Subcutaneous abdominal adipose tissue (tissue), 5 donors: ENCODE results near the gene GFM1.

Source experiments
- H3K27ac ChIP-seq: one replicate; pipeline ENCODE4 v1.7.0; 2013; ENCODE audit warnings: low read depth, mild to moderate bottlenecking, inconsistent platforms, low read length, moderate library complexity
- H3K27me3 ChIP-seq, 5 donors: one replicate each; pipeline ENCODE4 v1.7.0; 2013; ENCODE audit warnings: low read length in 5 of 5, inconsistent platforms in 1 of 5; ENCODE audit not compliant: control insufficient read depth in 5 of 5, insufficient read depth in 4 of 5
- H3K36me3 ChIP-seq, 5 donors: one replicate each; pipeline ENCODE4 v1.7.0; 2013; ENCODE audit warnings: low read length in 5 of 5; ENCODE audit not compliant: control insufficient read depth in 5 of 5, insufficient read depth in 5 of 5
- H3K4me1 ChIP-seq, 5 donors: one replicate each; pipeline ENCODE4 v1.7.0; 2013; ENCODE audit warnings: low read length in 5 of 5, mild to moderate bottlenecking in 3 of 5, moderate library complexity in 1 of 5; ENCODE audit not compliant: control insufficient read depth in 5 of 5, insufficient read depth in 5 of 5
- H3K4me3 ChIP-seq, 5 donors: one replicate each; pipeline ENCODE4 v1.7.0; 2013; ENCODE audit warnings: low read length in 5 of 5, low read depth in 1 of 5
- H3K9ac ChIP-seq, 5 donors: one replicate each; pipeline ENCODE4 v1.7.0; 2013; ENCODE audit warnings: low read length in 5 of 5, mild to moderate bottlenecking in 4 of 5, moderate library complexity in 3 of 5
- H3K9me3 ChIP-seq, 5 donors: one replicate each; pipeline ENCODE4 v1.7.0; 2013; ENCODE audit warnings: low read length in 5 of 5; ENCODE audit not compliant: control insufficient read depth in 5 of 5
- donor health status: healthy.
- donor health status: healthy.
- donor health status: healthy.
- donor health status: healthy.
- donor health status: healthy.

GFM1 gene

GRCh38 chr3:158718490-158719170 lies 74.3 kb downstream of the GFM1 start:
- no peaks in the 10 kb centered on the region for H3K27me3 ChIP-seq
- peaks cover 3 to 33% (median 11%) of the 10 kb centered on the region in 5 donors for H3K4me1 ChIP-seq
- peak overlapping the region; percentile 35 for H3K27ac ChIP-seq
- no peak overlapping the region for H3K9ac ChIP-seq
- H3K9me3 ChIP-seq: no peaks in the 10 kb centered on the region
- peaks cover 0 to 12% (median 0%) of the 10 kb centered on the region in 5 donors for H3K36me3 ChIP-seq
- H3K4me3 ChIP-seq: no peak overlapping the region

- no peaks in the 10 kb centered on the region for H3K9me3 ChIP-seq
- no peak overlapping the region for H3K4me3 ChIP-seq
- H3K27ac ChIP-seq: no peak overlapping the region
- H3K27me3 ChIP-seq: no peaks in the 10 kb centered on the region
- peaks cover 3 to 53% (median 24%) of the 10 kb centered on the region in 5 donors for H3K4me1 ChIP-seq
- peaks cover 0 to 5% (median 0%) of the 10 kb centered on the region in 5 donors for H3K36me3 ChIP-seq
- H3K9ac ChIP-seq: no peak overlapping the region
These were observed 77.8 kb downstream of the GFM1 start for GRCh38 chr3:158722108-158722507.

DNA sequence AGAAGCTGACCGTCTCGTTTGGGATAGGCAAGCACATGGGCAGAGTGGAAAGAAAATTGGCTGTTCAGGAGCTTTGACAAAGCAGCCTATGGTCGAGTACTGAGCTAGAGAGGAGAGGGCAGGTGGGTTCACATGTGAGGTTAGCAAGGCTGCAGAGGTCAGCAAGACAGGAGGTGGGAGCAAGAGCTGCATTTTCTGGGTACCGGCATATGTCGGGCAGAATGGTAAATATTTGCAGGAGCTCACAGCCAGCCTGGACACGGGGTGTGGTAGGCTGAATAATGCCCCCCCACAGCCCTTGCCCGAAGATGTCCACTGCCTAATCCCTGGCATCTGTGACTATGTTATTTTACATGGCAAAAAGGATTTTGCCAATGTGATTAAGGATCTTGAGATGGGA lies 79.7 kb downstream of the GFM1 start:
- H3K4me3 ChIP-seq: no peak overlapping the region
- H3K36me3 ChIP-seq: peaks cover 0 to 5% (median 0%) of the 10 kb centered on the region in 5 donors
- H3K27ac ChIP-seq: peak overlapping the region; percentile 42
- H3K4me1 ChIP-seq: peaks cover 7 to 54% (median 23%) of the 10 kb centered on the region in 5 donors
- H3K9me3 ChIP-seq: no peaks in the 10 kb centered on the region
- H3K9ac ChIP-seq: no peak overlapping the region
- no peaks in the 10 kb centered on the region for H3K27me3 ChIP-seq

DNA sequence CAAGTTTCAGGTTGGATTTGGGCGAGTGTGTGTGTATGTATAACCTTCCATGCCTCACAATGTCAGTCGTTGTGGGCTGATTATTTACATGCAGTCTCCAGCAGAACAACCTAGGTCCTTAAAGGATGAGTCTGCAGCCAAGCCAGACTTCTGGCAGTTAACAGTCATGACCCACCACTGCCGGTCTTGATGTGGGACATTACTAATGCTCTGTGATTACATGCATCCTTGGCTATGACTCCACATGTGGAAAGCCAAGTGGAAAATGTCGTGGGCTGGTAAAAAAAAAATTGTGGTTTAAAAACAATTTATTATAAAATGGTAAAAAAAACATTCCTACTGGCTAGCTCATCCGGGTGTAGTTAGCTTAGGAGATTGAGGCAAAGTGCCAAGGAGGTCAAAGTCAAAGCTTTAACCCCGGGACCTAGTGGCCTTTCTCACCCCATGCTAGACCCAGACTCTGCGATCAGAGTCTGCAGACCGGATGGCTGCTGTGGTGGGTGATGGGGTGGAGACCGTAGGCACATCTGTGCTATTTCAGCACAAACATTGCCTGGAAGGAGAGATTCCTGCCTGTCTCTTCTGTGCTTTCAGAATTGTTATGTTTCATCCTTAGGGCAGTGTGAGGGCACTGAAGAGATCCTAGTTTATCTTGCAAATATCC lies 81.2 kb downstream of the GFM1 start:
- Histone ChIP-seq H3K4me3 (no peak overlapping the region), H3K27me3 (no peaks in the 10 kb centered on the region), H3K27ac (peak overlapping the region; percentile 49), H3K9ac (no peak overlapping the region), H3K9me3 (no peaks in the 10 kb centered on the region), H3K4me1 (peaks cover 7 to 48% (median 23%) of the 10 kb centered on the region in 5 donors), H3K36me3 (peaks cover 0 to 5% (median 0%) of the 10 kb centered on the region in 5 donors)

DNA sequence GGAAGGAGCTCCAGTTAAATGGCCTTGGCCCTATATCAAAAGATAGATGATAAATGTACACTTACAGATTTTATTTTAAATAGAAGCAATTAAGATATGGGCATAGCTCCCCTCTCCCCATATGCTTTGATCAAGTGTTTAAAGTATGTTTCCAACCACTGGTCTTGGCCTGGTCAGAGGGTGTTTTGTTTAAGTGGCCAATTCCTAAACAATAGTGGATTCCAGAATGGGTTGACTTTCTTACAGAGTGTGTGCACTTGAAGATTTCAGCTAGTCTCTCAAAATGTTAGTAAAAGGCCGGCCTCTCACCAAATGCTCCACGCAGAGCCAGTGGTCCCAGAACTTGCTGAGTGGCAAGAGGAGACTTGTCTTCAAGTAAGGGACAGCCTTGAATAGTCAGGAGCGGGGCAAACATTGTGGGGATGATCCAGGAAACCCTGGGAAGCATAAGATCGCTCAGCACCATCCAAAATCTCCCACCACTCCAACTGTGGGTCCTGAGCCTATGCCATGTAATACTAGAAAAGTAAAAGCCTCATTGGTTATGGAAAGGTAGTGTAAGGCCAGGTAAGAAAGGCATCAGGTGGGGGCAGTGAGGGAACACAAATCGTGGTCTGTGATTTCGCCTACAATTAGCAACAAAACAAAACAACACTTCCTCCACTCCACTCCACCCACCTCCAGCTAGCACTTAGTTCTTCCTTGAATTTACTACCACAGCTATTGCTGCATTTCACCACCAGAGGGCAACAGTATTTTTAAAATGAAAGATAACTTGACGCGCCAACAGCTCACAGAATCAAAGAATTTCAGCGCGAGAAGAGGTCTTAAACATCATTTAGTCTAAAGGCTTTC lies 83.1 kb downstream of the GFM1 start:
- Histone ChIP-seq H3K4me1 (peaks cover 11 to 55% (median 33%) of the 10 kb centered on the region in 5 donors), H3K36me3 (no peaks in the 10 kb centered on the region), H3K9me3 (no peaks in the 10 kb centered on the region), H3K9ac (no peak overlapping the region), H3K27ac (peak overlapping the region; percentile 49), H3K4me3 (peak overlapping the region in 3 of 5 donors; percentile 9 to 19 (median 12)), H3K27me3 (no peaks in the 10 kb centered on the region)

GRCh38 chr3:158728061-158728377 lies 83.7 kb downstream of the GFM1 start:
- Histone ChIP-seq H3K4me3 (peak overlapping the region in 3 of 5 donors; percentile 9 to 19 (median 12)), H3K36me3 (no peaks in the 10 kb centered on the region), H3K4me1 (peaks cover 11 to 57% (median 39%) of the 10 kb centered on the region in 5 donors), H3K9ac (no peak overlapping the region), H3K27ac (no peak overlapping the region), H3K9me3 (no peaks in the 10 kb centered on the region), H3K27me3 (no peaks in the 10 kb centered on the region)

- Histone ChIP-seq H3K9ac (no peak overlapping the region), H3K4me1 (peaks cover 11 to 49% (median 40%) of the 10 kb centered on the region in 5 donors), H3K4me3 (no peak overlapping the region), H3K27me3 (no peaks in the 10 kb centered on the region), H3K9me3 (no peaks in the 10 kb centered on the region), H3K36me3 (no peaks in the 10 kb centered on the region), H3K27ac (no peak overlapping the region)
These were observed 84.5 kb downstream of the GFM1 start for GRCh38 chr3:158728851-158729250.

DNA sequence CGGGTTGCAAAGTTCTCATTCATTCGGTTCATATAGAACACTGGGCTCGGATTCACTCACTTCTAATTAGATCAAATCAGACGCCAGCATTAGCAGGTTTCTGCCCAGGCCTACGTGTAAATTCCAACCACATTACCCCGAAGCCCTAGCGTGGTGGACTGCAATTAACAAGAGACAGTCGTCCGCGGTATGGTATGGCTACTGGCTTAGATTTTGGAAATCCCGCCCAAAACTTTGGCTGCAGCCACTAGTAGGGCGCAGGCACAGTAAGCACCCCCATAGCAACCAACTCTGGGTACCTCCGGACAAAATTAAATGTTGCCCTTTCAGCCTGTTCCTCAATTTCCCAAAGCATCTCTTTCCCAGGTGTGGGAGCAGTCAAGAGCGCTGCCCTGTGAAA lies 87.2 kb downstream of the GFM1 start:
- H3K27me3 ChIP-seq: no peaks in the 10 kb centered on the region
- peak overlapping the region; percentile 60 to 77 (median 70) for H3K4me3 ChIP-seq
- H3K27ac ChIP-seq: peak overlapping the region; percentile 72
- peaks cover 8 to 31% (median 23%) of the 10 kb centered on the region in 5 donors for H3K4me1 ChIP-seq
- peaks cover 0 to 11% (median 9%) of the 10 kb centered on the region in 5 donors for H3K9me3 ChIP-seq
- peak overlapping the region in 3 of 5 donors; percentile 45 to 76 (median 63) for H3K9ac ChIP-seq
- peaks cover 0 to 3% (median 0%) of the 10 kb centered on the region in 5 donors for H3K36me3 ChIP-seq

DNA sequence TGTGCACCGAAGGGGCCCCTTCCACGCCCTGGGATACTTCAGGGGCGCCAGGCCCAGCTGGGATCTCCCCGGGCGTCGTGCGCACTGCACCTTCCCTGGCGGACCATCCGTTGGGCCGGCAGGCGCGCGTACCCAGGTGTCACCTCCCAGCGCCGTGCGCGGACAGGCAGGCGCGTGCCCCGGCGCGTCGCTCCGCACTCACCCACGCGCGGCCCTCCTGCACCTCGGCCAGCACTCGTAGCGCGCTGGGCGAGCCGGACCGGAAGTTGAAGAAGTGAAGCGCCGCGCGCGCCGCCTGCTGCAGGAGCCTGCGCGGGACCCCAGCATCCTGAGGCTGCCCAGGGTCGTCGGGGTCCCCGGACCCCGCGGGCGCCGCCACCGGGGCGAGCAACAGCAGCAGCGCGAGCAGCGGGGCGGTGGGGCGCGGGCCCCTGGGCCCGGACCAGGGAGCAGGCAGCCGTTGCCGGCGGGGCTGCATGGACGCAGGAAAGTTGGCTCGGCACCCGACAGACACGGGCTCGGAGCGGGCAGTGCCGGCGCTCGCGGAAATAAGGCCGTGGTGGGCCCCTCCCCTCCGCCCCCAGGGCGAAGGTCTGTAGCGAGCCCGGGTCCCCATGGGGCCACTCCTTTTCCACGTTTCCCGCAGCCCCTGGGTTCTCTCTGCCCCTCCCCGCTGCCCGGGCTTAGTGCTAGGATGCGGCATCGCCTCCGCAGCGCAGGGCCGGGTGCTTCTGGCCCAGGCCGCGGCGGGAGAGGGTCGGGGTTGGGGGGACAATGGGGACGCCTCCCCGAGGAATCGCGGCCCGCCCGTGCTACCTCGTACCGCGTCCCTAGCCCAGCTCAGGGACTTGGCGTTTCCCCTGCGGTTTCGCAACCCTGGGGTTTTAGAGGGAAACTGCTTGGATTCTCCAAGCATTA lies 87.9 kb downstream of the GFM1 start, which contains the start of gene RARRES1:
Gene RARRES1, minus strand, starts transcription at position 520 of the 918 bp plus-strand sequence. Its CDS starts 42 bp downstream, at position 478.
- peaks cover 8 to 31% (median 22%) of the 10 kb centered on the region in 5 donors for H3K4me1 ChIP-seq
- peak within 1 kb of the TSS in 4 of 5 donors; percentile 45 to 81 (median 73) for H3K9ac ChIP-seq
- no peaks in the 10 kb centered on the region for H3K27me3 ChIP-seq
- H3K36me3 ChIP-seq: peaks cover 0 to 3% (median 0%) of the 10 kb centered on the region in 5 donors
- peak within 1 kb of the TSS; percentile 60 to 77 (median 70) for H3K4me3 ChIP-seq
- peaks cover 0 to 11% (median 9%) of the 10 kb centered on the region in 5 donors for H3K9me3 ChIP-seq
- peak within 1 kb of the TSS; percentile 72 for H3K27ac ChIP-seq
